DMS114 treated with DMSO at 0.1 percent for 48 hours (cell line): ENCODE results near the gene C17orf67.
A peak's percentile ranks its signal among the peaks of the same experiment; 100 is the strongest.

ENCODE experiments used
- DNase-seq: peaks from one replicate; lab custom pipeline; 2025; ENCODE audit not compliant: unreplicated experiment; lab: John Stamatoyannopoulos, UW

Gene C17orf67

GRCh38 chr17:56833057-56833808, 487 bp downstream of the C17orf67 start:
- no peak for DNase-seq

- DNase-seq: no peak
Observed at GRCh38 chr17:56832446-56832845, 1.3 kb downstream of the C17orf67 start.

- no peak for DNase-seq
Observed at GRCh38 chr17:56831369-56832095, 2.2 kb downstream of the C17orf67 start.

GRCh38 chr17:56830726-56831368, 2.9 kb downstream of the C17orf67 start:
- DNase-seq: no peak

- DNase-seq: no peak
Observed at GRCh38 chr17:56826611-56827414, 6.9 kb downstream of the C17orf67 start.

GRCh38 chr17:56824503-56824902, 9.2 kb downstream of the C17orf67 start:
- no peak for DNase-seq

- no peak for DNase-seq
Observed at GRCh38 chr17:56823848-56824247, 9.9 kb downstream of the C17orf67 start.

GRCh38 chr17:56822725-56823124, 11.0 kb downstream of the C17orf67 start:
- no peak for DNase-seq

- DNase-seq: no peak
Observed at GRCh38 chr17:56821847-56822534, 11.7 kb downstream of the C17orf67 start.

- DNase-seq: no peak
Observed at GRCh38 chr17:56820207-56820606, 13.5 kb downstream of the C17orf67 start.

- DNase-seq: peak; percentile 64
Observed at GRCh38 chr17:56819431-56820145, 14.1 kb downstream of the C17orf67 start.

- DNase-seq: no peak
Observed at GRCh38 chr17:56819030-56819429, 14.7 kb downstream of the C17orf67 start.

- DNase-seq: no peak
Observed at GRCh38 chr17:56817066-56817465, 16.7 kb downstream of the C17orf67 start.

GRCh38 chr17:56815711-56816110, 18.0 kb downstream of the C17orf67 start:
- no peak for DNase-seq

GRCh38 chr17:56812901-56813388, 20.8 kb downstream of the C17orf67 start:
- no peak for DNase-seq

GRCh38 chr17:56810891-56811775, 22.6 kb downstream of the C17orf67 start:
- DNase-seq: no peak

- DNase-seq: no peak
Observed at GRCh38 chr17:56810343-56810742, 23.4 kb downstream of the C17orf67 start.

GRCh38 chr17:56809820-56810179, 23.9 kb downstream of the C17orf67 start:
- no peak for DNase-seq
